ENCODE data around the gene SEPTIN14.
"Not testable (repeated sequence)": the region's sequence is repeated elsewhere in the genome, so short reads cannot be mapped to it uniquely, and the experiment has no call there.

SEPTIN14 gene

GRCh38 chr7:55778631-55779030 is 83.9 kb downstream of the SEPTIN14 start:
- no peak for TF ChIP-seq CTCF (conservative IDR thresholded peaks at IDR 0.05; ENCODE audit: low read length)
- DNase-seq (ENCODE audit: low read depth): no peak
- H3K4me3 ChIP-seq (ENCODE audit: low read length): no peak overlapping the region

- TF ChIP-seq CTCF (conservative IDR thresholded peaks at IDR 0.05; ENCODE audit: low read length): no peak
- H3K4me3 ChIP-seq (ENCODE audit: low read length): no peak overlapping the region
- no peak for DNase-seq (ENCODE audit: low read depth)
These were observed 86.4 kb downstream of the SEPTIN14 start for GRCh38 chr7:55776196-55776595.

- no peak for TF ChIP-seq CTCF (conservative IDR thresholded peaks at IDR 0.05; ENCODE audit: low read length)
- DNase-seq (ENCODE audit: low read depth): no peak
- no peak overlapping the region for H3K4me3 ChIP-seq (ENCODE audit: low read length)
These were observed 87.5 kb downstream of the SEPTIN14 start for GRCh38 chr7:55775051-55775420.

GRCh38 chr7:55774327-55775050 is 88.1 kb downstream of the SEPTIN14 start:
- DNase-seq (ENCODE audit: low read depth): no peak
- no peak for TF ChIP-seq CTCF (conservative IDR thresholded peaks at IDR 0.05; ENCODE audit: low read length)

GRCh38 chr7:55770778-55771177 is 91.8 kb downstream of the SEPTIN14 start:
- H3K4me3 ChIP-seq (ENCODE audit: low read length): no peak overlapping the region
- no peak for DNase-seq (ENCODE audit: low read depth)
- TF ChIP-seq CTCF (conservative IDR thresholded peaks at IDR 0.05; ENCODE audit: low read length): no peak

More at GRCh38 chr7:55774327-55775050, 88.1 kb downstream of the SEPTIN14 start:
- no peak overlapping the region for H3K4me3 ChIP-seq (ENCODE audit: low read length)

GRCh38 chr7:55753274-55753862 is 109.2 kb downstream of the SEPTIN14 start:
- DNase-seq (ENCODE audit: low read depth); H3K4me3 ChIP-seq (ENCODE audit: low read length): not testable (repeated sequence)

- DNase-seq (ENCODE audit: low read depth); H3K4me3 ChIP-seq (ENCODE audit: low read length): not testable (repeated sequence)
These were observed 117.8 kb downstream of the SEPTIN14 start for GRCh38 chr7:55744706-55745105.

Measured in AG10803 (cell line).